HG03095 (cell line): ENCODE data around the gene ASB1.
"Not testable (repeated sequence)": the region's sequence is repeated elsewhere in the genome, so short reads cannot be mapped to it uniquely, and the experiment has no call there.

ENCODE experiments used
- ATAC-seq: cut with Tn5 transposase; IDR thresholded peaks from one replicate; pipeline ENCODE4 v1.9.1; 2021; ENCODE audit warnings: moderate library complexity; ENCODE audit not compliant: unreplicated experiment

Gene ASB1

GRCh38 chr2:238441262-238442114, 14.8 kb downstream of the ASB1 start:
- no peak for ATAC-seq

DNA sequence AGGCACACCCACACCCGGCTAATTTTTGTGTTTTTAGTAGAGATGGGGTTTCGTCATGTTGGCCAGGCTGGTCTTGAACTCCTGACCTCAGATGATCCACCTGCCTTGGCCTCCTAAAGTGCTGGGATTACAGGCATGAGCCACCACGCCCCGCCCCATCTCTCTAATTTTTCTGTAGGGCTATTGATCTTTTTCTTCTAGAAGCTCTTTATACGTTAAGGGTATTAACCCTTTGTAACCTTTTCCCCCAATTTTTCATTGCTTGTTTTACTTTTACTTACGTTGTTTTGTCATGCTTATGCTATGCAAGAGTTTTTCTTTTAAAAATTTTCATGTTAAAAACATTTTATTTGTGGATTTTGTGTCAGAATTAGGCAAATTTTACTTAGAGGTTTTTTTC, 15.5 kb downstream of the ASB1 start:
- ATAC-seq: not testable (repeated sequence)

GRCh38 chr2:238444242-238444641, 17.5 kb downstream of the ASB1 start:
- ATAC-seq: no peak

DNA sequence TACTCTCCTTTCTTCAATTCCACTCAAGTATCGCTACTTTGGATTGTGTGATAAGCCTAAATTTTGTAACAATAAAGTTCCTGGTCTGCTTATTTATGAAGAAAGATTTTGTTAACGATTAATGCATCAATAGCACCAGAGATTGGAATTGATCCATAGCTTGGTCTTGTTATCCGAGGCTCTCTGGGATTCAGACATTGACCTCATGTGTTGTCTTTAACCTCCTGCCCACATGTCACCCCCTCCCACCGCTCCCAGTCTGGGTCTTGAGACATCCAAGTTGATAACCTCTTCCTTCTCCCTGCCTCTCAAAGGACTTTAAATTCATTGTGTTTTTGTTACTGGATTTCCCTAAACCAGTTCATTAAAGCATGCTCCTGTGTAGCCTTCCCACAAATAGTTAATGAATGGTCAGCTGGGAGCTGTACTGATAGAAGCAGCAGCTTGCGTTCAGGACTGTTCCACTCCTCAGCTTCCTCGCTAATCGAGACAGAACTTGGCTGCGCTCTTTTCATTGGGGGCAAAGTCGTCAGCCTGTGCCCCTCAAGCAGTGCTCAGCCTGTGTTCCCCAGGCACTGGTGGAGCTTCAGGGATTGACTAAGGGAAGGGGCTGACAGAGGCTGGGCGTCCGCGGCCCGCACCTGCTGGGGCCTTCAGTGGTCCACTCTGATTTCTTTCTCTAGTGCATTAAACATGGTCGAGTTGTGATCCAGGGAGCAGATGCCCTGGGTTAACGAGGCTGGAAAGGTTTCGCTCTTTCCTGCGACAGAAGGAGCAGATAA, 18.9 kb downstream of the ASB1 start:
- no peak for ATAC-seq

DNA sequence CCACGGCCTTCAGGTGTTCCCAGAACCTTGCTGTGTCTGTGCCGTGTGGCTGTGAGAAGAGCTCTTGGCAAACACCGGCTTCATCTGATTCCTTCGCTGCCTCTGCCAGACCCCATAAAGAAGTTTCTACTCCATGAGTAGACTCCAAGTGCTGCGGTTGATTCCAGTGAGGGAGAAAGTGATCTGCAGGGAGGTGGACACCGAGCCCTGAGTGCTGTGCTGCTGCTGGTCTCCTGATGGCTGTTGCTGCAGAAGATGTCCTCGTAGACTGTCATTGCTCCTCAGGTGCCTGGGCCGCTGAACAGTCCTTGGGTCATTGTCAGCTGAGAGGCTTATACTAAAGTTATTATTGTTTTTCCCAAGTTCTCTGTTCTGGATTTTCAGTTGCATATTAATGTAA, 19.6 kb downstream of the ASB1 start:
- no peak for ATAC-seq

GRCh38 chr2:238448031-238448955, 21.6 kb downstream of the ASB1 start:
- no peak for ATAC-seq

DNA sequence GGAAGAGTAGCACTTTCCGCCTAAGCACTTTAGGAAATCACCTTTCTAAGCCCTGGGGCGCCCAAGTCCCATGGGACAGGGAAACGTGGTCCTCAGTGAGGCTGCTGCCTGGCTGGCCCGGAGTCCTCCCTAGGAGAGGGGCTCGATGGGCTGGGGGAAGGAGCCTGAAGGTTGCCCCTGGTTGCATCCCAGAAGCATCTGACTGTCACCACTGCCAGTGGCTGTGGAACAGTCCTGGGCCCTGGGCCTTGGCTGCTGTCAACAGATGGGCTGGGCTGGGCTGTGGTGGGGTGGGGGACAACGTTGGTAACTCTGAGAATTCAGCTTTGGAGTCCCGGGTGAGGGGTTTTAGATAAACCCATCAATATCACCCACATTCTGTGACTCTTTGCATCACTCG, 22.5 kb downstream of the ASB1 start:
- no peak for ATAC-seq

- no peak for ATAC-seq
Measured at GRCh38 chr2:238449909-238450417, 23.2 kb downstream of the ASB1 start.

DNA sequence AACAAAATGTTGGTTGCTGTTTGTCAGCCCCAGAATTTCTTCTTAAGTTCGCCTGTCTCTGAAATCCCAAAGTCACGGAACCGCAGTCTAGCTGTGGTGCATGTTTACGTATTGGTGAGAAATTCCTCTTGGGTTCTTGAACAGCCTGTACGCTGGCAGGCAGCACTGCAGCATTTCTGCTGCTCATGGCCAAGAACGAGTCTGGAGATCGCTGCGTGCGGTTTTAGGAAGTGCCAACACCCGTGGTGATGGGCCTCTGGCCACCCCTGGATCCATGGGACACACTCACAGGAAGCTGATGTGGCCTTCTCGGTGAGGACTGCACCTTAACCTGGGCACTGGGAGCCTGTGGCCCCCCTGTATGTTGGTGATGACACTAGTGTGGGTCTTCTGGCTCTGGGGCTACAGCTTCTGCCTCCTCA, 23.7 kb downstream of the ASB1 start:
- no peak for ATAC-seq

GRCh38 chr2:238453842-238454241, 27.1 kb downstream of the ASB1 start:
- ATAC-seq: no peak

DNA sequence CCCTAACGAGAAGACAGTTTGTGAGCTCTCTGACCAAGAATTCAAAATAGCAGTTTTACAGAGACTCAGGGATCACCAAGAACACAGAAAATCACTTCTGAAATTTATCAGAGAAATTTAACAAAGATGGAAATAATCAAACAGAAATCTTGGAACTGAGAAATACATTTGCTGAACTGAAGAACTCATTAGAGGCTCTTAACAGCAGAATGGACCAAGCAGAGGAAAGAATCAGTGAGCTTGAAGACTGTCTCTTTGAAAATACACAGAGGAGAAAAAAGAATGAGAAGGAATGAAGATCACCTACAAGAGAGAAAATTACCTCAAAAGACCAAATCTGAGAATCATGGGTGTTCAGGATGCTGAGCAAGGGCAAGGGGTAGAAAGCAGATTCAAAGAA, 29.7 kb downstream of the ASB1 start:
- ATAC-seq: no peak

- ATAC-seq: no peak
Measured at GRCh38 chr2:238456970-238457926, 30.5 kb downstream of the ASB1 start.

DNA sequence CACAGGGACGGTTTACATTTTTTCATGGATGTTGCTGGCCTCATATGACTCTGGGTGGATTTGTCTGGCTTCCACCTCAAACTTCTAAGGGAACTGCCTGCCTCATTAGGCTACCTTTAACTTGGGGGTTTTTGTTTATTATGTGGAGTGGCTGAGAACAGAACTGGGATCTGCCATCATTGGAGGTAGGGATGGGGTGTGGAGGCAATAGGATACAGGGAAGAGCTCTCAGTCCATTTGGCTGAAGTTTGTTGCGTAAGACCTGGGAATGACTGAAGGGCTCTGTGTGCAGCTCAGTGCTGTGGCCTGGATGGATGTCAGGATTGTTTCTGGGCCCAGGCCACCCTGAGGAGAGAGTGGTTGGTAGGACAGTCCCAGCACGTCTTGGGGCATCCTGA, 31.2 kb downstream of the ASB1 start:
- ATAC-seq: no peak

GRCh38 chr2:238458651-238459050, 31.9 kb downstream of the ASB1 start:
- no peak for ATAC-seq

GRCh38 chr2:238459081-238459629, 32.4 kb downstream of the ASB1 start:
- no peak for ATAC-seq

DNA sequence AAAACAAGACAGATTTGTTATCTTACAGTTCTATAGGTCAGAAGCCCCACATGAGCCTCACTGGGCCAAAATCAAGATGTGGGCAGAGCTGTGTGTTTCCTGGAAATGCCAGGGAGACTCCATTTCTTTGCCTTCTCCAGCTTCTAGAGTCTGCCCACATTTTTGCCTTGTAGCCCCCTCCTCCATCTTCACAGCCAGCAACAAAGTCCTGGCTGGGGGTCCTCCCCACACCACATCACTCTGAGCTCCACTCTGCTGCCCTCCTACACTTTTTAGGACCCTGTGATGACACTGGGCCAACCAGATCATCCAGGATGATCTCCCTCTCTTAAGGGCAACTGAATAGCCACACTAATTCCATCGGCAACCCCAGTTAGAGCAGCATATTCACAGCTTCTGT, 34.3 kb downstream of the ASB1 start:
- ATAC-seq: no peak

DNA sequence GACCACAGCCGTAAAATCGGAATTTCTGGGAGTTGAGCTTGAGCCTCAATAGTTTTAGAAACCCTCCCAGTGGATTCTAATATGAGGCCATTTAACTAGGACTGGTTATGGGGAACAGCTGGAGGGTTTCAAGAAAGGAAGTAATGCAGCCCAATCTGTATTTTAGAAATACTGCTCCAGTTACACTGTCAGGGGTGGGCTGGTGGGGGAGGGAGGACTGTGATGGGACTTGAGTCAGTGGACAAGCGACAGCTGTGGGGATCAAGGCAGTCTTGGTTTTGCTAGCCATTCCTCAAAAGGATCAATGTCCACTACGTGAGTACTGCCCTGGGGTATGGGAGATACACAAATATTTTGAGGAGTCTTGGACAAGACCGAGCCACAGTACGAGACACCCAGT, 34.8 kb downstream of the ASB1 start:
- no peak for ATAC-seq

- ATAC-seq: no peak
Measured at GRCh38 chr2:238461916-238462315, 35.2 kb downstream of the ASB1 start.

DNA sequence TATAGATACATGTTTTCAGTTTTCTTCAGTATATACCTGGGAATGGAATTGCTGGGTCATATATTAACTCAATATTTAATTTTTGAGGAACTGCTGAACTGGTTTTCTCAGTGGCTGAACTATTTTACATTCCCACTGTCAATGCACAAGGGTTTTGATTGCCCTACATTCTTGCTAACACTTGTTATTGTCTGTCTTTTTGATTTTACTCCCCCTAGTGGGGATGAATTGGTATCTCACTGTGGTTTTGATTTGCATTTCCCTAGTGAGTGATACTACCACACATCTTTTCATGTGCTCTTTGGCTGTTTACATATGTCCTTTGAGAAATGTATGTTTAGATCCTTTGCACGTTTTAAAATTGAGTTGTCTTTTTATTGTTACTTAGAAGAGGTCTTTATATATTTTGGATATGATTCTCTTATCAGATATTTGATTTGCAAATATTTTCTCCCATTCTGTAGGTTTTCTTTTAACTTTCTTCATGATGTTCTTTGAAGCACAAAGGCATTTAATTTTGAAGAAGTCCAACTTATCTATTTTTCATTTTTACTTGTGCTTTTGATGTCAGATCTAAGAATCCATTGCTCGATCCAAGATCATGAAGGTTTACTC, 36.2 kb downstream of the ASB1 start:
- peak; percentile 55 for ATAC-seq
